AML-193 (cell line): ENCODE measurements around the gene RAPGEF1.

Experiments used
- DNase-seq, 2 experiments: peaks; one replicate each; lab custom pipeline; 2025; lab: John Stamatoyannopoulos, UW

The RAPGEF1 gene

GRCh38 chr9:131625508-131625787, 114.4 kb downstream of the RAPGEF1 start:
- no peak for DNase-seq

GRCh38 chr9:131624636-131625507, 115.0 kb downstream of the RAPGEF1 start:
- DNase-seq = no peak

- DNase-seq = no peak
Observed at GRCh38 chr9:131623655-131624330, 116.1 kb downstream of the RAPGEF1 start.

GRCh38 chr9:131622523-131622922, 117.4 kb downstream of the RAPGEF1 start:
- DNase-seq = peak in 1 of 2 experiments; percentile 7

- DNase-seq = no peak
Observed at GRCh38 chr9:131621551-131622358, 118.1 kb downstream of the RAPGEF1 start.

GRCh38 chr9:131620764-131621520, 118.9 kb downstream of the RAPGEF1 start:
- no peak for DNase-seq

GRCh38 chr9:131619680-131620079, 120.2 kb downstream of the RAPGEF1 start:
- no peak for DNase-seq

- DNase-seq = no peak
Observed at GRCh38 chr9:131618785-131619184, 121.1 kb downstream of the RAPGEF1 start.

- no peak for DNase-seq
Observed at GRCh38 chr9:131618071-131618479, 121.8 kb downstream of the RAPGEF1 start.

GRCh38 chr9:131617611-131618010, 122.3 kb downstream of the RAPGEF1 start:
- no peak for DNase-seq

- DNase-seq = no peak
Observed at GRCh38 chr9:131616983-131617604, 122.8 kb downstream of the RAPGEF1 start.

GRCh38 chr9:131614340-131614915, 125.4 kb downstream of the RAPGEF1 start:
- DNase-seq = no peak

GRCh38 chr9:131613921-131614320, 126.0 kb downstream of the RAPGEF1 start:
- DNase-seq = no peak

GRCh38 chr9:131612851-131613250, 127.0 kb downstream of the RAPGEF1 start:
- no peak for DNase-seq

- DNase-seq = no peak
Observed at GRCh38 chr9:131611586-131612315, 128.1 kb downstream of the RAPGEF1 start.

GRCh38 chr9:131610231-131610761, 129.6 kb downstream of the RAPGEF1 start:
- no peak for DNase-seq

GRCh38 chr9:131609099-131609830, 130.6 kb downstream of the RAPGEF1 start:
- no peak for DNase-seq

GRCh38 chr9:131608493-131609037, 131.3 kb downstream of the RAPGEF1 start:
- DNase-seq = no peak

GRCh38 chr9:131607591-131607990, 132.3 kb downstream of the RAPGEF1 start:
- DNase-seq = no peak
